ENCODE data around the gene DLG2.

DLG2 gene

GRCh38 chr11:85481862-85482261 lies 145.3 kb downstream of the DLG2 start:
- TF ChIP-seq TAF1 (IDR thresholded peaks at IDR 0.05; ENCODE audit: borderline replicate concordance, insufficient read depth, low read length) = no peak
- no peak for TF ChIP-seq SIN3A (IDR thresholded peaks at IDR 0.05; ENCODE audit: borderline replicate concordance, insufficient read depth, low read length)
- no peak for TF ChIP-seq FOXP2 (optimal IDR thresholded peaks at IDR 0.05; ENCODE audit: borderline replicate concordance, extremely low read depth, extremely low read length, insufficient read depth)
- TF ChIP-seq REST (IDR thresholded peaks at IDR 0.05; ENCODE audit: insufficient read depth in 1 of 2, low read depth in 2 of 2, low read length in 2 of 2) = no peak
- TF ChIP-seq POLR2AphosphoS5 (IDR thresholded peaks at IDR 0.05; ENCODE audit: low read depth, low read length) = no peak

- TF ChIP-seq REST (IDR thresholded peaks at IDR 0.05; ENCODE audit: insufficient read depth in 1 of 2, low read depth in 2 of 2, low read length in 2 of 2) (no peak), FOXP2 (optimal IDR thresholded peaks at IDR 0.05; ENCODE audit: borderline replicate concordance, extremely low read depth, extremely low read length, insufficient read depth) (no peak), SIN3A (IDR thresholded peaks at IDR 0.05; ENCODE audit: borderline replicate concordance, insufficient read depth, low read length) (no peak), TAF1 (IDR thresholded peaks at IDR 0.05; ENCODE audit: borderline replicate concordance, insufficient read depth, low read length) (no peak), POLR2AphosphoS5 (IDR thresholded peaks at IDR 0.05; ENCODE audit: low read depth, low read length) (no peak)
These were observed 151.3 kb downstream of the DLG2 start for GRCh38 chr11:85475660-85476517.

GRCh38 chr11:85472953-85473352 lies 154.2 kb downstream of the DLG2 start:
- TF ChIP-seq TAF1 (IDR thresholded peaks at IDR 0.05; ENCODE audit: borderline replicate concordance, insufficient read depth, low read length) = no peak
- TF ChIP-seq REST (IDR thresholded peaks at IDR 0.05; ENCODE audit: insufficient read depth in 1 of 2, low read depth in 2 of 2, low read length in 2 of 2) = no peak
- no peak for TF ChIP-seq POLR2AphosphoS5 (IDR thresholded peaks at IDR 0.05; ENCODE audit: low read depth, low read length)
- no peak for TF ChIP-seq FOXP2 (optimal IDR thresholded peaks at IDR 0.05; ENCODE audit: borderline replicate concordance, extremely low read depth, extremely low read length, insufficient read depth)
- no peak for TF ChIP-seq SIN3A (IDR thresholded peaks at IDR 0.05; ENCODE audit: borderline replicate concordance, insufficient read depth, low read length)

GRCh38 chr11:85464283-85464682 lies 162.9 kb downstream of the DLG2 start:
- no peak for TF ChIP-seq POLR2AphosphoS5 (IDR thresholded peaks at IDR 0.05; ENCODE audit: low read depth, low read length)
- no peak for TF ChIP-seq REST (IDR thresholded peaks at IDR 0.05; ENCODE audit: insufficient read depth in 1 of 2, low read depth in 2 of 2, low read length in 2 of 2)
- TF ChIP-seq FOXP2 (optimal IDR thresholded peaks at IDR 0.05; ENCODE audit: borderline replicate concordance, extremely low read depth, extremely low read length, insufficient read depth) = no peak
- no peak for TF ChIP-seq TAF1 (IDR thresholded peaks at IDR 0.05; ENCODE audit: borderline replicate concordance, insufficient read depth, low read length)
- no peak for TF ChIP-seq SIN3A (IDR thresholded peaks at IDR 0.05; ENCODE audit: borderline replicate concordance, insufficient read depth, low read length)
